ENCODE measurements around the gene CASP8.

DNA sequence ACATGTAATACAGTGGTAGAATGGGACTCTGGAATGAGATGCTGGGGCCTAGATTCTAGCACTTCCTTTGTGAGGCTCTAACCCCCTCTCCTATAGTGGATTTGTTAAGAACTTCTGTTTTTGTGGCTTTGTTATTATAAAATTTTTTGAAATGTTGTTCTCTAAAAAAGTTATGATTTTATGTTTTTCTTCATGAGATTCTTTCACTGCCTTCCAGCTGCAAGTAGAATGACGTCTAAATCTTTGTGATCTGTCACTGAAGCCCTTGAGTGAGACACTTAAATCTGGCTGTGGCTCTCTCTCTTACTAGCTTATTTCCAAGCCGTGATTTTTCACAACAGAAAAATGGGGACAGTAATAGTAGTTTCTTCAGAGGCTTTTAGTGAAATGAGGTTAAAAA is 1.6 kb downstream of the CASP8 start:
- TF ChIP-seq, protein P1, sequence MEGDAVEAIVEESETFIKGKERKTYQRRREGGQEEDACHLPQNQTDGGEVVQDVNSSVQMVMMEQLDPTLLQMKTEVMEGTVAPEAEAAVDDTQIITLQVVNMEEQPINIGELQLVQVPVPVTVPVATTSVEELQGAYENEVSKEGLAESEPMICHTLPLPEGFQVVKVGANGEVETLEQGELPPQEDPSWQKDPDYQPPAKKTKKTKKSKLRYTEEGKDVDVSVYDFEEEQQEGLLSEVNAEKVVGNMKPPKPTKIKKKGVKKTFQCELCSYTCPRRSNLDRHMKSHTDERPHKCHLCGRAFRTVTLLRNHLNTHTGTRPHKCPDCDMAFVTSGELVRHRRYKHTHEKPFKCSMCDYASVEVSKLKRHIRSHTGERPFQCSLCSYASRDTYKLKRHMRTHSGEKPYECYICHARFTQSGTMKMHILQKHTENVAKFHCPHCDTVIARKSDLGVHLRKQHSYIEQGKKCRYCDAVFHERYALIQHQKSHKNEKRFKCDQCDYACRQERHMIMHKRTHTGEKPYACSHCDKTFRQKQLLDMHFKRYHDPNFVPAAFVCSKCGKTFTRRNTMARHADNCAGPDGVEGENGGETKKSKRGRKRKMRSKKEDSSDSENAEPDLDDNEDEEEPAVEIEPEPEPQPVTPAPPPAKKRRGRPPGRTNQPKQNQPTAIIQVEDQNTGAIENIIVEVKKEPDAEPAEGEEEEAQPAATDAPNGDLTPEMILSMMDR (IDR thresholded peaks at IDR 0.05) = no peak
- TF ChIP-seq POLR2A (IDR thresholded peaks at IDR 0.05; ENCODE audit: low read depth) = no peak
- TF ChIP-seq POLR2AphosphoS5 (IDR thresholded peaks at IDR 0.05) = no peak
